ENCODE data around the gene PTCSC3.

The PTCSC3 gene

DNA sequence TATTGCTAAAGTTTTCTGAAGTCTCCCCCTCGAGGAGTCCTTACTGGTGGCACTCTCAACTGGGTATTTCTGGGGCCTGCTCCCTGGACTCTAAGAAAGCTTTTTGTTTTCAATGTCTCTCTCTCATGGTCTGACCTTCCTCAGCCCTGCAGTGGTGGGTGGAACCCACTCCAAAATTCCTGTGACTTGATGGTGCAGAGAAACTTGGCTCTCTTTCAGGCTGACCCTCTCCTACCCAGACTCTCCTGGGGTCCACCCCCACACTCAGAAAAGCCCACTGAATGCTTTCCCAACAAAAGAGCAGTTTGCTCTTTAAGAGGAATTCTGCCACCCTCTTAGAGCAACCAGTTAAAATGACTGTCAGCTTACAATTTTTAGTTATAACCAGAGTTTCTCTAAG, 967 bp upstream of the PTCSC3 start:
- TF ChIP-seq, protein P1, sequence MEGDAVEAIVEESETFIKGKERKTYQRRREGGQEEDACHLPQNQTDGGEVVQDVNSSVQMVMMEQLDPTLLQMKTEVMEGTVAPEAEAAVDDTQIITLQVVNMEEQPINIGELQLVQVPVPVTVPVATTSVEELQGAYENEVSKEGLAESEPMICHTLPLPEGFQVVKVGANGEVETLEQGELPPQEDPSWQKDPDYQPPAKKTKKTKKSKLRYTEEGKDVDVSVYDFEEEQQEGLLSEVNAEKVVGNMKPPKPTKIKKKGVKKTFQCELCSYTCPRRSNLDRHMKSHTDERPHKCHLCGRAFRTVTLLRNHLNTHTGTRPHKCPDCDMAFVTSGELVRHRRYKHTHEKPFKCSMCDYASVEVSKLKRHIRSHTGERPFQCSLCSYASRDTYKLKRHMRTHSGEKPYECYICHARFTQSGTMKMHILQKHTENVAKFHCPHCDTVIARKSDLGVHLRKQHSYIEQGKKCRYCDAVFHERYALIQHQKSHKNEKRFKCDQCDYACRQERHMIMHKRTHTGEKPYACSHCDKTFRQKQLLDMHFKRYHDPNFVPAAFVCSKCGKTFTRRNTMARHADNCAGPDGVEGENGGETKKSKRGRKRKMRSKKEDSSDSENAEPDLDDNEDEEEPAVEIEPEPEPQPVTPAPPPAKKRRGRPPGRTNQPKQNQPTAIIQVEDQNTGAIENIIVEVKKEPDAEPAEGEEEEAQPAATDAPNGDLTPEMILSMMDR (IDR thresholded peaks at IDR 0.05), result no peak
- no peak for TF ChIP-seq ZFX (IDR thresholded peaks at IDR 0.05; ENCODE audit: borderline replicate concordance)
- H3K27ac ChIP-seq, result no peak overlapping the region

GRCh38 chr14:36174767-36175424, 1.6 kb downstream of the PTCSC3 start:
- TF ChIP-seq, protein P1 (IDR thresholded peaks at IDR 0.05), result no peak
- TF ChIP-seq ZFX (IDR thresholded peaks at IDR 0.05; ENCODE audit: borderline replicate concordance), result no peak
- H3K27ac ChIP-seq, result no peak overlapping the region

GRCh38 chr14:36173161-36173560, 3.4 kb downstream of the PTCSC3 start:
- H3K27ac ChIP-seq, result no peak overlapping the region
- TF ChIP-seq, protein P1 (IDR thresholded peaks at IDR 0.05), result no peak
- no peak for TF ChIP-seq ZFX (IDR thresholded peaks at IDR 0.05; ENCODE audit: borderline replicate concordance)

DNA sequence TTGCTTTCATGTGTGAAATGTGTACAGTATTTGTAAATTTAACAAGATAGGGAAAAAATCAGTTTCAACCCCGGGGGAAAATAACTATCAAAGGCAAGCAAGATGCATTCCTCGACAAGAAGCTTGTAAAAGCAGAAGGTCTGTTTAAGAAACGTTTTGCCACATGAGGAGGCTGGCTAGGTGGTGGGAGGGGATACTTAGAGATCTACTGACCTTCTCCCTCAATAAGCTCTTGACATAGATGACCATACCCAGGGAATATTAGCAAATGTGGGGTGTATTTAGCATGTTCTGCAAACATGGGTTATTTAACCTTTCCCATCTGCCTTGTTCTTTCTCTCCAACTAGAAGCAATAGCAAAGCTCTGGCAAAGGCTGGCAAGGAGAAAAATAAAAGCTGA, 4.9 kb downstream of the PTCSC3 start:
- H3K27ac ChIP-seq, result no peak overlapping the region
- TF ChIP-seq ZFX (IDR thresholded peaks at IDR 0.05; ENCODE audit: borderline replicate concordance), result no peak
- TF ChIP-seq, protein P1 (IDR thresholded peaks at IDR 0.05), result no peak

- TF ChIP-seq ZFX (IDR thresholded peaks at IDR 0.05; ENCODE audit: borderline replicate concordance), result no peak
- TF ChIP-seq, protein P1 (IDR thresholded peaks at IDR 0.05), result no peak
Observed at GRCh38 chr14:36167431-36167830, 9.1 kb downstream of the PTCSC3 start.

GRCh38 chr14:36163451-36163850, 13.1 kb downstream of the PTCSC3 start:
- TF ChIP-seq ZFX (IDR thresholded peaks at IDR 0.05; ENCODE audit: borderline replicate concordance), result no peak
- H3K27ac ChIP-seq, result no peak overlapping the region

More at GRCh38 chr14:36167431-36167830, 9.1 kb downstream of the PTCSC3 start:
- no peak overlapping the region for H3K27ac ChIP-seq

- TF ChIP-seq, protein P1 (IDR thresholded peaks at IDR 0.05), result no peak
- TF ChIP-seq ZFX (IDR thresholded peaks at IDR 0.05; ENCODE audit: borderline replicate concordance), result no peak
- H3K27ac ChIP-seq, result no peak overlapping the region
Observed at GRCh38 chr14:36162267-36162666, 14.3 kb downstream of the PTCSC3 start.

DNA sequence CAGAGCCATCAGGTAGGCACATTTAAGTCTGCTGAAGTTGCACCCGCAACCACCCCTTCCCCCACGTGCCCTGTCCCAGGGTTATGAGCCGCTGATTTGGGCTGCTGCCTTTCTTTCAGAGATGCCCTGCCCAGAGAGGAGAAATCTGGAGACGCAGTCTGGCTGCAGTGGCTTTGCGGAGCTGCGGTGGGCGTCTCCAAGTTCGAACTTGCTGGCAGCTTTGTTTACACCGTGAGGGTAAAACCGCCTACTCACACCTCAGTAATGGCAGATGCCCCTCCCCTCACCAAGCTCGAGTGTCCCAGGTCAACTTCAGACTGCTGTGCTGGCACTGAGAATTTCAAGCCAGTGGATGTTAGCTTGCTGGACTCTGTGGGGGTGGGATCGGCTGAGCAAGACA, 14.7 kb downstream of the PTCSC3 start:
- H3K27ac ChIP-seq, result no peak overlapping the region
- TF ChIP-seq, protein P1 (IDR thresholded peaks at IDR 0.05), result no peak
- TF ChIP-seq ZFX (IDR thresholded peaks at IDR 0.05; ENCODE audit: borderline replicate concordance), result no peak

Measured in 22Rv1 (cell line).